Activated CD8-positive, alpha-beta memory T cell treated with anti-CD3 and anti-CD28 coated beads, Interleukin-2, amount 50 U/mL, for 24 hours (primary cell): ENCODE results near the gene SLC22A5.
"Not testable (repeated sequence)": the region's sequence is repeated elsewhere in the genome, so short reads cannot be mapped to it uniquely, and the experiment has no call there.

Experiments used
- DNase-seq: peaks from one replicate; pipeline ENCODE4 v3.0.0-alpha.2; 2020; ENCODE audit errors: extremely low read depth

SLC22A5 gene

DNA sequence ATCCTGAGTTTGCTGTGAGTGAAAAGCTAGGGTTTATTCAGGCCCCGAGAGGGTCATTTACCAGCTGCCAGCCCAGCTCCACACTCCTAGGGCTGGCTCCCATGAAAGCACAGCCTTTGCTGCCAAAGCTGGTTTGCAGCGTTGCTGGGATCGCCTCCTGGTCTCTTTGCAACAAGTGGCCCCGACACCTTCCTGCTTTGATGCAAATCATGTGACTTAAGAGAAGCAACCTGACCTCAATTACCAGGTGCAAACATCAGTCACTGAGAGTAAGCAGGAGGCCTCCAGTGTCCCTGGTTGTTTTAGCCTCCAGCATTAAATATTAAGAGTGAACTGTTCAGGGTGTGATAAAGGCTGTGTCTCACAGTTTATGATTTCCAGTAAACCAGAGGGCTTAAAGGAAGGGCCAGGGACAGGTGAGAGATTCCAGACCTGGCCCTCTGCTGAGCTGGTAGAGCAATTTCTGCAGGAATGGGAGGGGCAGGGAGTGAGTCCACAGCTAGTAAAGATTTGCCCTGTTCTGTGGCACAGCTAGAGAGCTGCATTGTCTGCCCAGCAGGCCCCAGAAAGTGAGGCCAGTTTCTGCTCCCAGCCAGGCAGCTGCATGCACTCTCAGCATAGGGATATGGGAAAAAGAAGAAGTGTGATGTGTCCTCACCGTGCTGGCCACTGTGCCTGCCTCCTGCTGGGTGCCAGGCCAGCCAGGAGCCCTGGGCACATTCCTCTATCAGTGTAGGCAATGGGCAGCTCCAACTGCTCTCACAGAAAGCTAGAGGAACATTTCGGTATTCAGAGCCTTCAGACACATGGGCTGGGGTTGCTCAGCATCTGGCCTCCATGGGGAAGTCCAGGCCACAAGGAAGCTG is 58.0 kb downstream of the SLC22A5 start:
- DNase-seq, result no peak

DNA sequence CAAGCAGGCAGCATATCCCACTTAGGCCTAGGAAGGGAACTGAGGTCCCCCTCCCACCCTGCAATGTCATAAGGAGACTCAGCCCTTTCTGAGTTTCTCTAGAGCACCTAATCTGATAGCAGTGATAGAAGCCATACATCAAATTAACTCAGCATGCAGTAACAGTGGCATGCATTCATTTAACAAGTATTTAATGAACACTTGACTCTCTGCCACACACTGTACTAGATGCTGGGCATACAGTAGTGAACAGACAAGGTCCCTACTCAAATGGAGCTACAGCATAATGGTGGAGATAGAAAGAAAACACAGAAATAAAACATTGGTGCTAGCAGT is 58.6 kb downstream of the SLC22A5 start:
- no peak for DNase-seq

GRCh38 chr5:132428484-132429462 is 59.3 kb downstream of the SLC22A5 start:
- no peak for DNase-seq

- DNase-seq, result no peak
Observed at GRCh38 chr5:132429463-132430440, 60.2 kb downstream of the SLC22A5 start.

DNA sequence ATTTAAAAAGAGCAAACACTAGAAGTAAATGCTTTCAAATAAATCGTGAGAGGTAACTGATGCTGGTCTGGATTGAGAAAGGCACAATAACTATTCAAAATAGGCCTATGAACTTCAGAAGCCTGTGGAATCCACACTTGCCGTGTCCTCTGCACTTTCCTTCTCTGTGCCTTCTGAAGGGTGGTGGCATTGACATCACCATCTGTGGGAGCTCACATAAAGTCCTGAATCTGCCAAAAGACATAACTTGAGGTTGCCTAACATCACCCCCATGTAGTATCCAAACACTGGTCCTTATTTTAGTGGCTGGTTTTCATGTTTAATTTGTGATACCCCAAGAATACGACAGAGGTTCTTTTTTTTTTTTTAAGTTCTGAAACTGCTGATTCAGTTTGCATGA is 61.2 kb downstream of the SLC22A5 start:
- DNase-seq, result no peak

DNA sequence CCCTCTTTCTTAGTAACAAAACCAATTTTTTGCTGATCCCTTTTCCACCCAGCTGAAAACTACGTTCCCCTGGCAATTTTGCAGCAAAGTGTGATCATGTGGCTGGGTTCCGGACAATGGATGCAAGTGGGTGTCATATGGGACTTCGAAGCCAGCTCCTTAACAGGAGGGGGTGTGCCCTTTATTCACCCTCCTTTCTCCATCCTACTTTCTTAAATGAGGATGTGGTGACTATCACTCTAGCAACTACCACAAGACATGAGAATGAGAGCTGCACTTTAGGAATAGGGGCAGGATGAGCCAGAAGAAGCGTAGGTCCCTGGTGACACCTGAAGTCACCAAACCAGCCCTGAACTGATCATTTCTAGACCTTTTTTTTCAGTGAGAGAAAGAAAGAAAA is 62.1 kb downstream of the SLC22A5 start:
- DNase-seq, result no peak

GRCh38 chr5:132433141-132433540 is 63.6 kb downstream of the SLC22A5 start:
- DNase-seq, result no peak

GRCh38 chr5:132434416-132435286 is 65.1 kb downstream of the SLC22A5 start:
- no peak for DNase-seq

- no peak for DNase-seq
Observed at GRCh38 chr5:132435447-132435846, 65.9 kb downstream of the SLC22A5 start.

GRCh38 chr5:132435886-132436285 is 66.4 kb downstream of the SLC22A5 start:
- DNase-seq, result no peak

DNA sequence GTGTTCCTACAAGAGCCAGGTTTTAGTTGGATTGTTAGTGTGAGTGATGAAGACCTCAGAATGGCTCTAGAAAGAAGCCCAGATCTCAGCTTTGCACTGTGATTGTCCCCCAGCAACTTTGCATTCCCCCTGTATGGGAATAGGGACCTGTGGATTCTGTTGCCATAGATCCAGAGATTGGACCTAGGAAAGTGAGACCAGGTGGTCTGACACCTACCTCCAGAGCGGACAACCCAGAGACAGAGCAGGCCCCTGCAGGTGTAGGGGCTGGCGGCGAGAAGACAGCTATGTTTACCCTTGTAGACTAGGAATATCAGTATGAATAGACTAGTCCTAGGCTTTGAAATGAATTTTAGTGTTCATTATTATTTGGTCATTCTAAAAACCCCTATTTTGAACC is 67.4 kb downstream of the SLC22A5 start:
- DNase-seq, result no peak

DNA sequence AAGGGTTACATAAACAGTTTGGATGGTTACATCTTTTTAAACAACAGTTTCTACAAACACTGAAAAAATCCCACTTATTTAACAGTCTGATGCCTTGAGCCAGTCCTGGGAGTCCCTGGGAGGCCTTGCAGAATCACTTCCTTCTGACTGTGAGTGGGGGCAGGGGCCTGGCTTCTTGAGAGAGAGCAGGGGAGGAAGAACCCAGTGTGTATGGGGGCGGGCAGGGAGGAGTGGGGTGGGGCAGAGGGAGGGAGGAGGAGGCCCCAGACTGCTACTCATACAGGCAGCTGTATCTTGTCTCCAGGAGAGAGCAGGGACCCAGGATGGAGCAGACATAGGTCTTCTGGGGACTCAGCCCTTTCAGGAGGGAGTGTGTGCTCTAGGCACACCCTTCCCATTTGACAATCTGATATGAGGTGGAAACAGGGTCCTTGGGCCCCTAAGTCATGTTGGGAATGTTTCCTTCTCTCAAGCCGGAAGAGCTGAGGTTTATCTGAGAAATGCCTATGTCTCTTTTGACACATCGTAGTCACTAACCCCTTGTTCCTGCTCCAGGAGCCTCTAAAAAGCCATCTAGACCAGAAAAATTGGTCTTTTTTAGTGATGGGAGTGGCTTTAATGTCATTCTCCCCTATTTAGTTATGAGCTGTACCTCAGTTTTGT is 68.2 kb downstream of the SLC22A5 start:
- DNase-seq, result no peak

DNA sequence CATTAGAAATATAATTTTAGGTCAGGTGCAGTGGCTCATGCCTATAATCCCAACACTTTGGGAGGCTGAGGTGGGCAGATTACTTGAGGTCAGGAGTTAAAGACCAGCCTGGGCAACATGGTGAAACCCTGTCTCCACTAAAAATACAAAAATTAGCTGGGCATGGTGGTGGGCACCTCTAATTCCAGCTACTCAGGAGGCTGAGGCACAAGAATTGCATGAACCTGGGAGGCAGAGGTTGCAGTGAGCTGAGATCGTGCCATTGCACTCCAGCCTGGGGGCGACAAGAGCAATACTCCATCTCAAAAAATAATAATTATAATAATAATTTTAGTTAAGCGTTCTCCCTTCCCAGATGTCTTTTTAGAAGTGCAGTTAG is 68.7 kb downstream of the SLC22A5 start:
- not testable (repeated sequence) for DNase-seq

DNA sequence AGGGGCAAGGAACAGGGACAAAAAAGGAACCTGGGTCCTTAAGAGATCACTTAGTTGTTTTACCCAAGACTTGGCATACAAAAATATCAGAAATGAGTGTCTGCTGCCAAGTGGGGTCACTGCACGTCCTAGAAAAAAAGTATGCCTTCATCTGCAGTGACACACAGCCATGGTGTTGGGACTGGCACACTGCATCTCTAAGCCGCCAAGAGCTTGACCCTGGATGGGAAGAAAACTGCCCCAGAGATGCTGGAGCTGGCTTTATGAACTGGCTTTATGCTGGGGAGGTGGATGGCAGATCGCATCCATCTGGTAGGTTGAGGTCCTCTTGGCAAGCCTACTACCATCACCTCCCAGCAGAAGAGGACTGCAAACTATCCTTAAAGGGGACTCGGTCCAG is 69.4 kb downstream of the SLC22A5 start:
- DNase-seq, result no peak

DNA sequence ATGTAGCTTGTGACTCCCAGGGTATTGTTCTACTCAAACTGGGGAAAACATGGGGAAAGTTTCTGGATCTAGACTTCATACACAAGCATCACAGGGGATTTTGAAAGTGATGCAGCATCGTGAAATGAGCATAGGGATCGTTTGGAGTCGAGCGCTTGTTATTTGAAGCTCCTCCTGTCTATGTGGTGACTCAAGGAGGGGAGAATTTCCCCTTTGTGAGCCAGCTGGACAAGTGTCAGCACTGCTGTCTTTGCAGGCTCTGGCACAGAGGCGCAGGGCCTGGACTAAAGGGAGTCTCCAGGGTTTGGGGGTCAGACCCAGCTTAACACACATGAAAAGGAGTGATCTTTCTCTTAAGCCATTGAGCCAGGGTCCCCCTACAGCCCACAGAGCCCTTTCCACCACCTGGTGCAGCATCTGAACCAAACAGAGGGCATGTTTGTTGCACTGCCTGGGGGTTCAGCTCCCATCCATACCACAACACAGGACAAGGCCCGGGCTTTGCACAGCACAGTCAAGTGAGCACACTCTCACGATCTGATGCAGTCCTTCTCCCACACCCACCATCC is 70.1 kb downstream of the SLC22A5 start:
- no peak for DNase-seq

GRCh38 chr5:132444061-132444460 is 74.6 kb downstream of the SLC22A5 start:
- no peak for DNase-seq
